Naive thymus-derived CD4-positive, alpha-beta T cell (primary cell): ENCODE results near the gene TNIK. TPM values are rescaled to one million over a fixed set of nuclear protein-coding genes. Genes with fewer than 3 reads are reported as not detected.
A peak's percentile ranks its signal among the peaks of the same experiment; 100 is the strongest.
"Not testable (repeated sequence)": the region's sequence is repeated elsewhere in the genome, so short reads cannot be mapped to it uniquely, and the experiment has no call there.

Experiments used
- ATAC-seq: fragments of 150-1000 bp; cut with Tn5 transposase; 2 replicates; pipeline ENCODE4 v1.10.0; 2021; ENCODE audit warnings: mild to moderate bottlenecking, moderate library complexity
- CTCF ChIA-PET: fragments of 350-600 bp; sonication (Branson Sonifier 250); formaldehyde crosslinking; loops from one replicate; lab custom pipeline; 2021; ENCODE audit warnings: antibody characterized with exemption; lab: Charles Lee
- POLR2A ChIA-PET: fragments of 350-600 bp; sonication (Branson Sonifier 250); formaldehyde crosslinking; loops from one replicate; lab custom pipeline; 2021; ENCODE audit warnings: antibody characterized with exemption, inconsistent platforms; lab: Charles Lee
- DNase-seq, 9 donors: peaks; one replicate each; pipeline versions ENCODE4 v3.0.0 to v3.0.0-alpha.2; 2020 to 2022; ENCODE audit warnings: mixed read lengths in 1 of 9
- H3K27ac ChIP-seq: one replicate; pipeline ENCODE4 v1.7.0; 2013; ENCODE audit warnings: mild to moderate bottlenecking, low read depth, low read length, moderate library complexity
- H3K27me3 ChIP-seq, 2 donors: one replicate each; pipeline ENCODE4 v1.7.0; 2013; ENCODE audit warnings: low read length in 2 of 2, mild to moderate bottlenecking in 2 of 2, moderate library complexity in 2 of 2; ENCODE audit not compliant: control insufficient read depth in 2 of 2, insufficient read depth in 2 of 2
- H3K36me3 ChIP-seq, 3 experiments: 1 replicate in 2 of 3; 2 replicates in 1 of 3; pipeline ENCODE4 v1.7.0; 2013; ENCODE audit warnings: low read length in 3 of 3, mild to moderate bottlenecking in 3 of 3, moderate library complexity in 1 of 3; ENCODE audit not compliant: insufficient read depth in 3 of 3, control insufficient read depth in 2 of 3
- H3K4me1 ChIP-seq, 2 donors: one replicate each; pipeline ENCODE4 v1.7.0; 2013; ENCODE audit warnings: low read length in 2 of 2, mild to moderate bottlenecking in 2 of 2, moderate library complexity in 1 of 2; ENCODE audit not compliant: control insufficient read depth in 2 of 2, insufficient read depth in 2 of 2
- H3K4me3 ChIP-seq: 2 replicates; pipeline ENCODE4 v1.7.0; 2013; ENCODE audit warnings: mild to moderate bottlenecking, low read length
- H3K9me3 ChIP-seq, 3 experiments: 1 replicate in 2 of 3; 2 replicates in 1 of 3; pipeline ENCODE4 v1.7.0; 2013; ENCODE audit warnings: low read length in 3 of 3; ENCODE audit not compliant: control insufficient read depth in 2 of 3
- H3K27ac Mint-ChIP-seq, 9 donors: one replicate each; pipeline ENCODE4 v1.8.0; 2020 to 2022; ENCODE audit warnings: mixed read lengths in 9 of 9, mild to moderate bottlenecking in 8 of 9, moderate library complexity in 5 of 9, inconsistent platforms in 2 of 9
- H3K27me3 Mint-ChIP-seq, 5 donors: one replicate each; pipeline ENCODE4 v1.8.0; 2021 to 2022; ENCODE audit warnings: mixed read lengths in 5 of 5, mild to moderate bottlenecking in 1 of 5
- H3K36me3 Mint-ChIP-seq, 5 donors: one replicate each; pipeline ENCODE4 v1.8.0; 2020 to 2022; ENCODE audit warnings: mixed read lengths in 5 of 5, mild to moderate bottlenecking in 3 of 5, inconsistent platforms in 1 of 5
- H3K4me1 Mint-ChIP-seq, 7 donors: one replicate each; pipeline ENCODE4 v1.8.0; 2020 to 2022; ENCODE audit warnings: mixed read lengths in 7 of 7, mild to moderate bottlenecking in 3 of 7, inconsistent platforms in 1 of 7
- H3K4me3 Mint-ChIP-seq, 10 donors: one replicate each; pipeline ENCODE4 v1.8.0; 2020 to 2022; ENCODE audit warnings: mild to moderate bottlenecking in 10 of 10, mixed read lengths in 10 of 10, moderate library complexity in 6 of 10, inconsistent platforms in 2 of 10
- H3K9me3 Mint-ChIP-seq, 11 donors: one replicate each; pipeline ENCODE4 v1.8.0; 2020 to 2022; ENCODE audit warnings: mixed read lengths in 11 of 11, mild to moderate bottlenecking in 4 of 11, inconsistent platforms in 1 of 11, moderate library complexity in 1 of 11
- intact Hi-C, 2 donors: fragments of 100-400 bp; cut with micrococcal nuclease; formaldehyde crosslinking; loops; one replicate each; pipeline ENCODE4 v1.15.1; 2023
- polyA plus RNA-seq, 2 donors: library from polyadenylated mRNA; unstranded; fragments of 300-500 nt; fragmentation: Illumina TruSeq; gene quantifications; one replicate each; pipeline ENCODE4 v1.2.3, GENCODE V29; 2021
- total RNA-seq, 6 experiments: library from RNA in 5 of 6; stranded (reverse) in 5 of 6; gene quantifications; 1 replicate in 5 of 6; 2 replicates in 1 of 6; pipeline ENCODE4 v1.2.3 and lab custom pipeline; 2021 to 2026

The TNIK gene
- total and polyA plus RNA-seq, 7 experiments from 2014 or later, result 20.2 to 74.9 (median 66.3) TPM

GRCh38 chr3:171372694-171373093, 87.5 kb downstream of the TNIK start:
- Mint-ChIP-seq H3K4me3 (no peak overlapping the region), H3K36me3 (peaks cover 3 to 34% (median 14%) of the 10 kb centered on the region in 5 donors), H3K4me1 (peaks cover 5 to 42% (median 35%) of the 10 kb centered on the region in 7 donors), H3K9me3 (peaks cover 0 to 1% (median 0%) of the 10 kb centered on the region in 11 donors), H3K27me3 (no peaks in the 10 kb centered on the region), H3K27ac (peak overlapping the region in 3 of 9 donors; percentile 25 to 58 (median 31))
- DNase-seq (no peak), ATAC-seq (no peak)
- no peak overlapping the region for H3K4me3 ChIP-seq
- no peaks in the 10 kb centered on the region for H3K9me3 ChIP-seq
- H3K27ac ChIP-seq, result no peak overlapping the region
- H3K36me3 ChIP-seq, result no peaks in the 10 kb centered on the region
- intact Hi-C loops, result no loop called here
- ChIA-PET CTCF (interaction anchor here (0.6 kb wide), 1 partner anchor 34 kb away, joined by 6 read pairs; no protein-coding TSS in a partner anchor), POLR2A (interaction anchor here (0.8 kb wide), 1 partner anchor 13 kb away, joined by 3 read pairs; no protein-coding TSS in a partner anchor)
- no peaks in the 10 kb centered on the region for H3K27me3 ChIP-seq
- peaks cover 0 to 4% of the 10 kb centered on the region in 2 donors for H3K4me1 ChIP-seq

- ChIA-PET POLR2A (interaction anchor here (0.7 kb wide), 1 partner anchor 921 kb away, joined by 7 read pairs; no protein-coding TSS in a partner anchor), CTCF (no interaction called here)
- intact Hi-C loops, result no loop called here
- Mint-ChIP-seq H3K4me3 (no peak overlapping the region), H3K4me1 (peaks cover 12 to 35% (median 25%) of the 10 kb centered on the region in 7 donors), H3K27ac (peak overlapping the region in 6 of 9 donors; percentile 13 to 49 (median 29)), H3K36me3 (peaks cover 3 to 41% (median 15%) of the 10 kb centered on the region in 5 donors), H3K9me3 (peaks cover 0 to 1% (median 0%) of the 10 kb centered on the region in 11 donors), H3K27me3 (no peaks in the 10 kb centered on the region)
- Histone ChIP-seq H3K4me1 (no peaks in the 10 kb centered on the region), H3K27me3 (no peaks in the 10 kb centered on the region), H3K9me3 (no peaks in the 10 kb centered on the region), H3K4me3 (no peak overlapping the region), H3K27ac (no peak overlapping the region), H3K36me3 (no peaks in the 10 kb centered on the region)
- DNase-seq (no peak), ATAC-seq (no peak)
Observed at GRCh38 chr3:171371354-171371753, 88.9 kb downstream of the TNIK start.

DNA sequence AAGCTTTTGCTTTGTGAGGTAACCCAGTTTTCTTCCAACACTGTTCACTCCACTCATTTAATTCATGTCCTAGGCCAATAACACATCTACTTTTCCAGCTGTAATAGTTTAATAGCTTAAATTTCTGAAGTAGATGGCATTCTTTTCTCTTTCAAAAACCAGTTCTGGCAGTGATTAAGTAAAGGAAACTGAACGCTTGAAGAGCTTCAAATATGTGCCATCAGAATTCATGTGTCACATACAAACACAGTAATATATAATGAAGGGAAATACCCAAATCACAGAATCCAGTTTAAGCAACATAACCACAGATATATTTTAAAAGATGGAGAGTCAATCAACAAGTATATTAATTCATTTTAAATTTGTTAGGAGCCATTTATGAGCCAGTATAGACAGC, 91.0 kb downstream of the TNIK start:
- Histone ChIP-seq H3K36me3 (no peaks in the 10 kb centered on the region), H3K27me3 (no peaks in the 10 kb centered on the region), H3K9me3 (no peaks in the 10 kb centered on the region), H3K4me1 (peaks cover 0 to 7% of the 10 kb centered on the region in 2 donors), H3K4me3 (no peak overlapping the region), H3K27ac (no peak overlapping the region)
- DNase-seq (no peak), ATAC-seq (no peak)
- Mint-ChIP-seq H3K4me3 (no peak overlapping the region), H3K9me3 (peaks cover 0 to 1% (median 0%) of the 10 kb centered on the region in 11 donors), H3K27ac (no peak overlapping the region), H3K27me3 (no peaks in the 10 kb centered on the region), H3K4me1 (peaks cover 16 to 49% (median 31%) of the 10 kb centered on the region in 7 donors), H3K36me3 (peaks cover 3 to 45% (median 19%) of the 10 kb centered on the region in 5 donors)
- ChIA-PET POLR2A (no interaction called here), CTCF (no interaction called here)
- intact Hi-C loops, result no loop called here

DNA sequence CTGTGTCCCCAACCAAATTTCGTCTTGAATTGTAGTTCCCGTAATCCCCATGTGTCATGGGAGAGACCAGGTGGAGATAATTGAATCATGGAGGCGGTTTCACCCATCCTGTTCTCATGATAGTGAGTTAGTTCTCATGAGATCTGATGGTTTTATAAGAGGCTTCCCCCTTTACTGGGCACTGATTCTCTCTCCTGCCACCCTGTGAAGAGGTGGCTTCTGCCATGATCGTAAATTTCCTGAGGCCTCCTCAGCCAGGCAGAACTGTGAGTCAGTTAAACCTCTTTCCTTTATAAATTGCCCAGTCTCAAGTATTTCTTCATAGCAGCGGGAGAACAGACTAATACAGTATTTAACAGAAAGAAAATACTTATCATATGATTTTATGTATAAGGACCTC, 93.5 kb downstream of the TNIK start:
- H3K9me3 Mint-ChIP-seq, H3K4me3 ChIP-seq, ATAC-seq, H3K4me3 Mint-ChIP-seq, intact Hi-C loops, H3K36me3 ChIP-seq, H3K27ac ChIP-seq, H3K27me3 ChIP-seq, H3K27ac Mint-ChIP-seq, CTCF ChIA-PET, H3K9me3 ChIP-seq, H3K27me3 Mint-ChIP-seq, DNase-seq: not testable (repeated sequence)
- peaks cover 0 to 15% of the 10 kb centered on the region in 2 donors for H3K4me1 ChIP-seq
- peaks cover 21 to 70% (median 52%) of the 10 kb centered on the region in 7 donors for H3K4me1 Mint-ChIP-seq
- POLR2A ChIA-PET, result interaction anchor here (0.7 kb wide), 1 partner anchor 86 kb away, joined by 3 read pairs; no protein-coding TSS in a partner anchor
- peaks cover 3 to 45% (median 20%) of the 10 kb centered on the region in 5 donors for H3K36me3 Mint-ChIP-seq

GRCh38 chr3:171366043-171366442, 94.2 kb downstream of the TNIK start:
- H3K9me3 ChIP-seq, result no peaks in the 10 kb centered on the region
- no peaks in the 10 kb centered on the region for H3K36me3 ChIP-seq
- Mint-ChIP-seq H3K4me3 (no peak overlapping the region), H3K27ac (no peak overlapping the region), H3K4me1 (peaks cover 18 to 70% (median 59%) of the 10 kb centered on the region in 7 donors), H3K36me3 (peaks cover 3 to 46% (median 20%) of the 10 kb centered on the region in 5 donors), H3K9me3 (no peaks in the 10 kb centered on the region), H3K27me3 (no peaks in the 10 kb centered on the region)
- ATAC-seq, result no peak
- DNase-seq, result no peak
- CTCF ChIA-PET, result no interaction called here
- intact Hi-C loops, result no loop called here
- H3K4me1 ChIP-seq, result peaks cover 0 to 15% of the 10 kb centered on the region in 2 donors
- H3K4me3 ChIP-seq, result no peak overlapping the region
- POLR2A ChIA-PET, result no interaction called here
- H3K27me3 ChIP-seq, result no peaks in the 10 kb centered on the region
- no peak overlapping the region for H3K27ac ChIP-seq

- no peak overlapping the region for H3K27ac Mint-ChIP-seq
- no peak for ATAC-seq
- no peaks in the 10 kb centered on the region for H3K27me3 ChIP-seq
- peaks cover 3 to 42% (median 23%) of the 10 kb centered on the region in 5 donors for H3K36me3 Mint-ChIP-seq
- no peaks in the 10 kb centered on the region for H3K27me3 Mint-ChIP-seq
- H3K4me3 Mint-ChIP-seq, result no peak overlapping the region
- no peak overlapping the region for H3K27ac ChIP-seq
- peaks cover 0 to 15% of the 10 kb centered on the region in 2 donors for H3K4me1 ChIP-seq
- H3K4me1 Mint-ChIP-seq, result peaks cover 15 to 76% (median 64%) of the 10 kb centered on the region in 7 donors
- H3K36me3 ChIP-seq, result no peaks in the 10 kb centered on the region
- no peaks in the 10 kb centered on the region for H3K9me3 ChIP-seq
- DNase-seq, result no peak
- no peaks in the 10 kb centered on the region for H3K9me3 Mint-ChIP-seq
- ChIA-PET POLR2A (no interaction called here), CTCF (interaction anchor here (1.1 kb wide), 1 partner anchor 16 kb away, joined by 3 read pairs; no protein-coding TSS in a partner anchor)
- intact Hi-C loops, result no loop called here
- no peak overlapping the region for H3K4me3 ChIP-seq
Observed at GRCh38 chr3:171365489-171365888, 94.7 kb downstream of the TNIK start.
